HepG2 (cell line): ENCODE measurements around the gene SCYL1. TPM values are rescaled to one million over a fixed set of nuclear protein-coding genes. Genes with fewer than 3 reads are reported as not detected.

Experiments
- ARNT ChIP-seq: fragments of 450-650 bp; IDR thresholded peaks from 2 replicates; pipeline ENCODE4 v1.6.1; 2017
- FOXJ3 ChIP-seq: sonication (generic); formaldehyde crosslinking; IDR thresholded peaks from 2 replicates; pipeline ENCODE4 v1.4.0; 2020; ENCODE audit warnings: missing genetic modification reagents, mild to moderate bottlenecking, borderline replicate concordance
- HNRNPLL ChIP-seq: fragments of 200-400 bp; formaldehyde crosslinking; IDR thresholded peaks from 2 replicates; pipeline ENCODE4 v1.6.1; 2017; ENCODE audit warnings: mild to moderate bottlenecking, low read depth, low read length; ENCODE audit not compliant: poor library complexity, severe bottlenecking
- JUND ChIP-seq: sonication (generic); formaldehyde crosslinking; IDR thresholded peaks from 2 replicates; pipeline ENCODE4 v1.8.0; 2022; ENCODE audit warnings: mild to moderate bottlenecking, missing genetic modification reagents
- NCOA5 ChIP-seq: sonication (generic); formaldehyde crosslinking; IDR thresholded peaks from 2 replicates; pipeline ENCODE4 v1.4.0; 2020; ENCODE audit warnings: missing genetic modification reagents
- ZNF10 ChIP-seq: sonication (generic); formaldehyde crosslinking; IDR thresholded peaks from 2 replicates; pipeline ENCODE4 v1.4.0; 2020; ENCODE audit warnings: mild to moderate bottlenecking, low read depth, missing genetic modification reagents, borderline replicate concordance
- ZNF367 ChIP-seq: sonication (generic); formaldehyde crosslinking; IDR thresholded peaks from 2 replicates; pipeline ENCODE4 v1.4.0; 2020; ENCODE audit warnings: missing genetic modification reagents, borderline replicate concordance
- ZNF549 ChIP-seq: sonication (generic); formaldehyde crosslinking; IDR thresholded peaks from 2 replicates; pipeline ENCODE4 v1.5.0; 2020; ENCODE audit warnings: missing genetic modification reagents
- ZNF552 ChIP-seq: sonication (generic); formaldehyde crosslinking; IDR thresholded peaks from 2 replicates; pipeline ENCODE4 v1.9.0; 2022; ENCODE audit warnings: missing genetic modification reagents, mild to moderate bottlenecking, borderline replicate concordance
- ZNF614 ChIP-seq: IDR thresholded peaks from 2 replicates; pipeline ENCODE4 v1.6.1; 2018; ENCODE audit warnings: missing biosample characterization, missing genetic modification reagents, inconsistent platforms, borderline replicate concordance
- polyA plus RNA-seq, 8 experiments: library from polyadenylated mRNA; depleted of rRNA in 3 of 8; stranded (reverse) in 7 of 8; unstranded in 1 of 8; fragments of >200 nt; fragmentation: Illumina TruSeq in 4 of 8; extraction: Trizol in 4 of 8; gene quantifications; 2 replicates each; pipeline versions ENCODE4 v1.2.1 to v1.2.3, GENCODE V29; 2011 to 2016; ENCODE audit warnings: low read depth in 4 of 8, missing spikeins in 1 of 8, mixed read lengths in 1 of 8; ENCODE audit not compliant: insufficient read depth in 1 of 8
- total RNA-seq, 5 experiments: library from RNA; depleted of rRNA; stranded (reverse); fragments of >200 nt; fragmentation: Illumina TruSeq; extraction: Trizol; gene quantifications; 2 replicates each; pipeline ENCODE4 v1.2.3, GENCODE V29; 2016; ENCODE audit warnings: low read depth in 1 of 5
- TF ChIP-seq, protein P1 (sequence below), 2 experiments: fragments of 450-650 bp in 1 of 2; sonication (generic) in 1 of 2; formaldehyde crosslinking; IDR thresholded peaks; 2 replicates each; pipeline versions ENCODE4 v1.5.0 to v1.8.0; 2020 to 2022; ENCODE audit warnings: mild to moderate bottlenecking in 1 of 2, missing genetic modification reagents in 1 of 2
- TF ChIP-seq, protein P2 (sequence below): sonication (generic); formaldehyde crosslinking; IDR thresholded peaks from 2 replicates; pipeline ENCODE4 v1.4.0; 2020; ENCODE audit warnings: missing genetic modification reagents, borderline replicate concordance
- TF ChIP-seq, protein P3 (sequence below): IDR thresholded peaks from 2 replicates; pipeline ENCODE4 v1.6.1; 2016; ENCODE audit warnings: control low read depth
- TF ChIP-seq, protein P4 (sequence below): sonication (generic); formaldehyde crosslinking; IDR thresholded peaks from 2 replicates; pipeline ENCODE4 v1.4.0; 2020; ENCODE audit warnings: missing genetic modification reagents, borderline replicate concordance
- TF ChIP-seq, protein P5 (sequence below): sonication (generic); formaldehyde crosslinking; IDR thresholded peaks from 2 replicates; pipeline ENCODE4 v1.8.0; 2022; ENCODE audit warnings: mild to moderate bottlenecking, missing genetic modification reagents; ENCODE audit not compliant: insufficient replicate concordance

SCYL1 gene
- total and polyA plus RNA-seq, 2 of the 13 experiments (the other 11 are each of a cell fraction or from before 2014, with no cell fraction given) = 65.9 to 103 TPM

DNA sequence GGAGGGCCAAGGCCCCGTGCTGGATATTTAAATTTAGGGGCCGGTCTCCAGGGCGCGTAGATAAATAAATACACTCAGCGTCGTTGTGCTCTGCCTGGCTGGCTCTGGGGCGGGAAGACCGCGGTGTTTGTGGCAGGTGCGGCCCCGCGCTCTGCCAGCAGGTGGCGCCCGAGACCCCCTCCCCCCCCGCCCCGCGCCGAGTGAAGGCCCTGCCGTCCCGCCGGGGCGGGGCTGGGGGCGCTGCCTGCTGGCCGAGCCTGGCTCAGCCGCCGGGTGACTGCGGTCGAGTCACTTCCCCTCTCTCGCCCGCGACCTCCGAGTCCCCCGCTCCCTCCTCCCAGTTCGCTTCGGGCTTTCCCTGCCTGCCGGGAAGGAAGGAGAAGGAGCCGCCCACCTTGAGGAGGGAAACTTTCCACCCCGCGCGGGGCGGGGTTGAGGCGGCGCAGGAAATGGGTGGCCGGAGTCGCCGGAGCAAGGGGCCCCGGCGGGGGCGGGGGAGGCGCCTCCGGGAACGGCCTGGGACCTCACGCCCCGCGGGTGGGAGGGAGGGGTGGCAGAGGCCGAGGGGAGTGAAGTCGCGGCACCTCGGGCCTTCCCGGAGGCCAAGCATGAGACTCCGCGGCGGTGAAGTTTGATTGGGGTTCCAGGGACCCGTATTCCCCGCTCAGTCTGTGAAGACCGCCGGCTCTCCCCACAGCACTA, 49.4 kb downstream of the SCYL1 start (continued):
- no peak for TF ChIP-seq FOXJ3 (CRISPR knock-in tag)
- TF ChIP-seq, protein P1, sequence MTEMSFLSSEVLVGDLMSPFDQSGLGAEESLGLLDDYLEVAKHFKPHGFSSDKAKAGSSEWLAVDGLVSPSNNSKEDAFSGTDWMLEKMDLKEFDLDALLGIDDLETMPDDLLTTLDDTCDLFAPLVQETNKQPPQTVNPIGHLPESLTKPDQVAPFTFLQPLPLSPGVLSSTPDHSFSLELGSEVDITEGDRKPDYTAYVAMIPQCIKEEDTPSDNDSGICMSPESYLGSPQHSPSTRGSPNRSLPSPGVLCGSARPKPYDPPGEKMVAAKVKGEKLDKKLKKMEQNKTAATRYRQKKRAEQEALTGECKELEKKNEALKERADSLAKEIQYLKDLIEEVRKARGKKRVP (CRISPR knock-in tag; IDR thresholded peaks at IDR 0.05) = no peak
- no peak for TF ChIP-seq ZNF10 (CRISPR knock-in tag)
- TF ChIP-seq, protein P2, sequence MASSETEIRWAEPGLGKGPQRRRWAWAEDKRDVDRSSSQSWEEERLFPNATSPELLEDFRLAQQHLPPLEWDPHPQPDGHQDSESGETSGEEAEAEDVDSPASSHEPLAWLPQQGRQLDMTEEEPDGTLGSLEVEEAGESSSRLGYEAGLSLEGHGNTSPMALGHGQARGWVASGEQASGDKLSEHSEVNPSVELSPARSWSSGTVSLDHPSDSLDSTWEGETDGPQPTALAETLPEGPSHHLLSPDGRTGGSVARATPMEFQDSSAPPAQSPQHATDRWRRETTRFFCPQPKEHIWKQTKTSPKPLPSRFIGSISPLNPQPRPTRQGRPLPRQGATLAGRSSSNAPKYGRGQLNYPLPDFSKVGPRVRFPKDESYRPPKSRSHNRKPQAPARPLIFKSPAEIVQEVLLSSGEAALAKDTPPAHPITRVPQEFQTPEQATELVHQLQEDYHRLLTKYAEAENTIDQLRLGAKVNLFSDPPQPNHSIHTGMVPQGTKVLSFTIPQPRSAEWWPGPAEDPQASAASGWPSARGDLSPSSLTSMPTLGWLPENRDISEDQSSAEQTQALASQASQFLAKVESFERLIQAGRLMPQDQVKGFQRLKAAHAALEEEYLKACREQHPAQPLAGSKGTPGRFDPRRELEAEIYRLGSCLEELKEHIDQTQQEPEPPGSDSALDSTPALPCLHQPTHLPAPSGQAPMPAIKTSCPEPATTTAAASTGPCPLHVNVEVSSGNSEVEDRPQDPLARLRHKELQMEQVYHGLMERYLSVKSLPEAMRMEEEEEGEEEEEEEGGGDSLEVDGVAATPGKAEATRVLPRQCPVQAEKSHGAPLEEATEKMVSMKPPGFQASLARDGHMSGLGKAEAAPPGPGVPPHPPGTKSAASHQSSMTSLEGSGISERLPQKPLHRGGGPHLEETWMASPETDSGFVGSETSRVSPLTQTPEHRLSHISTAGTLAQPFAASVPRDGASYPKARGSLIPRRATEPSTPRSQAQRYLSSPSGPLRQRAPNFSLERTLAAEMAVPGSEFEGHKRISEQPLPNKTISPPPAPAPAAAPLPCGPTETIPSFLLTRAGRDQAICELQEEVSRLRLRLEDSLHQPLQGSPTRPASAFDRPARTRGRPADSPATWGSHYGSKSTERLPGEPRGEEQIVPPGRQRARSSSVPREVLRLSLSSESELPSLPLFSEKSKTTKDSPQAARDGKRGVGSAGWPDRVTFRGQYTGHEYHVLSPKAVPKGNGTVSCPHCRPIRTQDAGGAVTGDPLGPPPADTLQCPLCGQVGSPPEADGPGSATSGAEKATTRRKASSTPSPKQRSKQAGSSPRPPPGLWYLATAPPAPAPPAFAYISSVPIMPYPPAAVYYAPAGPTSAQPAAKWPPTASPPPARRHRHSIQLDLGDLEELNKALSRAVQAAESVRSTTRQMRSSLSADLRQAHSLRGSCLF (CRISPR knock-in tag) = no peak
- peak; percentile 55; the same call in 1 of the 2 replicates for TF ChIP-seq ZNF552
- TF ChIP-seq, protein P3, sequence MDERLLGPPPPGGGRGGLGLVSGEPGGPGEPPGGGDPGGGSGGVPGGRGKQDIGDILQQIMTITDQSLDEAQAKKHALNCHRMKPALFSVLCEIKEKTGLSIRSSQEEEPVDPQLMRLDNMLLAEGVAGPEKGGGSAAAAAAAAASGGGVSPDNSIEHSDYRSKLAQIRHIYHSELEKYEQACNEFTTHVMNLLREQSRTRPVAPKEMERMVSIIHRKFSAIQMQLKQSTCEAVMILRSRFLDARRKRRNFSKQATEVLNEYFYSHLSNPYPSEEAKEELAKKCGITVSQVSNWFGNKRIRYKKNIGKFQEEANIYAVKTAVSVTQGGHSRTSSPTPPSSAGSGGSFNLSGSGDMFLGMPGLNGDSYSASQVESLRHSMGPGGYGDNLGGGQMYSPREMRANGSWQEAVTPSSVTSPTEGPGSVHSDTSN (CRISPR knock-in tag) = no peak
- TF ChIP-seq NCOA5 (CRISPR knock-in tag) = no peak
- TF ChIP-seq JUND (CRISPR knock-in tag) = no peak
- no peak for TF ChIP-seq ZNF367
- TF ChIP-seq ZNF614 (CRISPR knock-in tag) = 0 out of 2 replicates have a peak, but pooled peaks have one; percentile 31
- TF ChIP-seq ARNT = no peak
- TF ChIP-seq, protein P4, sequence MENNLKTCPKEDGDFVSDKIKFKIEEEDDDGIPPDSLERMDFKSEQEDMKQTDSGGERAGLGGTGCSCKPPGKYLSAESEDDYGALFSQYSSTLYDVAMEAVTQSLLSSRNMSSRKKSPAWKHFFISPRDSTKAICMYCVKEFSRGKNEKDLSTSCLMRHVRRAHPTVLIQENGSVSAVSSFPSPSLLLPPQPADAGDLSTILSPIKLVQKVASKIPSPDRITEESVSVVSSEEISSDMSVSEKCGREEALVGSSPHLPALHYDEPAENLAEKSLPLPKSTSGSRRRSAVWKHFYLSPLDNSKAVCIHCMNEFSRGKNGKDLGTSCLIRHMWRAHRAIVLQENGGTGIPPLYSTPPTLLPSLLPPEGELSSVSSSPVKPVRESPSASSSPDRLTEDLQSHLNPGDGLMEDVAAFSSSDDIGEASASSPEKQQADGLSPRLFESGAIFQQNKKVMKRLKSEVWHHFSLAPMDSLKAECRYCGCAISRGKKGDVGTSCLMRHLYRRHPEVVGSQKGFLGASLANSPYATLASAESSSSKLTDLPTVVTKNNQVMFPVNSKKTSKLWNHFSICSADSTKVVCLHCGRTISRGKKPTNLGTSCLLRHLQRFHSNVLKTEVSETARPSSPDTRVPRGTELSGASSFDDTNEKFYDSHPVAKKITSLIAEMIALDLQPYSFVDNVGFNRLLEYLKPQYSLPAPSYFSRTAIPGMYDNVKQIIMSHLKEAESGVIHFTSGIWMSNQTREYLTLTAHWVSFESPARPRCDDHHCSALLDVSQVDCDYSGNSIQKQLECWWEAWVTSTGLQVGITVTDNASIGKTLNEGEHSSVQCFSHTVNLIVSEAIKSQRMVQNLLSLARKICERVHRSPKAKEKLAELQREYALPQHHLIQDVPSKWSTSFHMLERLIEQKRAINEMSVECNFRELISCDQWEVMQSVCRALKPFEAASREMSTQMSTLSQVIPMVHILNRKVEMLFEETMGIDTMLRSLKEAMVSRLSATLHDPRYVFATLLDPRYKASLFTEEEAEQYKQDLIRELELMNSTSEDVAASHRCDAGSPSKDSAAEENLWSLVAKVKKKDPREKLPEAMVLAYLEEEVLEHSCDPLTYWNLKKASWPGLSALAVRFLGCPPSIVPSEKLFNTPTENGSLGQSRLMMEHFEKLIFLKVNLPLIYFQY (CRISPR knock-in tag) = no peak
- no peak for TF ChIP-seq ZNF549 (CRISPR knock-in tag)
- TF ChIP-seq, protein P5, sequence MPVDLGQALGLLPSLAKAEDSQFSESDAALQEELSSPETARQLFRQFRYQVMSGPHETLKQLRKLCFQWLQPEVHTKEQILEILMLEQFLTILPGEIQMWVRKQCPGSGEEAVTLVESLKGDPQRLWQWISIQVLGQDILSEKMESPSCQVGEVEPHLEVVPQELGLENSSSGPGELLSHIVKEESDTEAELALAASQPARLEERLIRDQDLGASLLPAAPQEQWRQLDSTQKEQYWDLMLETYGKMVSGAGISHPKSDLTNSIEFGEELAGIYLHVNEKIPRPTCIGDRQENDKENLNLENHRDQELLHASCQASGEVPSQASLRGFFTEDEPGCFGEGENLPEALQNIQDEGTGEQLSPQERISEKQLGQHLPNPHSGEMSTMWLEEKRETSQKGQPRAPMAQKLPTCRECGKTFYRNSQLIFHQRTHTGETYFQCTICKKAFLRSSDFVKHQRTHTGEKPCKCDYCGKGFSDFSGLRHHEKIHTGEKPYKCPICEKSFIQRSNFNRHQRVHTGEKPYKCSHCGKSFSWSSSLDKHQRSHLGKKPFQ (CRISPR knock-in tag) = no peak
- TF ChIP-seq HNRNPLL = no peak
